DLD1 (cell line): ENCODE results near the gene CAMTA1.

ENCODE experiments used
- in situ Hi-C: cut with HindIII; loops from 2 replicates; pipeline ENCODE4 v1.10.0; 2017; ENCODE audit warnings: low sequenced_read_pairs

Gene CAMTA1

DNA sequence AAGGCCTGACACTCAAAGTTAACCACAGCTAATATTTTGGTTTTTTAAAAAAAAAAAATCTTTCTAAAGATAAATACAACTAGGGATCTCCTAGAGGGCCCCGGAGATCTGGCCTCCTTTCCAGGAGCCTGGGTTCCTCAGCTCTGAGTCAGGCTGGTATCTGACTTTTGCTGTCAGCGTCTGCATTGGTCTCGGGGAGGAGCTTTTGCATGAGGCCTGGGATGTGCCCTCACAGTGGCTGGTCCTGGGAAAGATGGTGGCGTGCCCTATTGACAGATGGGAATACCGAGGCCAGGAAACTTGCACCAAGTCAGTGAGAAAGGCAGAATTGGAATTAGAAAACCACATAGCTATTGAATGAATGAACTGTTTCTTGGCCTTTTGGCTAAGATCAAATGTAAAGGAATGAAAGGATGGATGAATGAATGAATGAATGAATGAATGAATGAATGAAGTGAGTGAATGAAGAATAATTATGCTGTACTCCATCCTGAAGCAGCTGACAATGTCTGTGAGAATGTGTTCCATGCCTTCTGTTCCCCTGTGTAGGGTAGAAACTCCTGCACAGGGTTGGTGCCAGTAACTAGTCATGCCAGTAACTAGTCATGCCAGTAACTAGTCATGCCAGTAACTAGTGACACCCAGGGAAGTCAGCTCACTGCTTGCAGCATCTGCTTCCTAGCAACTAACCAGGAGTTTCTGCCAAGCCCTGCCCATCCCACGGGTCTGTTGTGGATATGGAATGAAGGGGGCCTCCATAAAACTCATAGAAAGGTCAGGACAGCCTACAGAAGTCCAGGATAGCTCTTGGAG is 743.3 kb downstream of the CAMTA1 start:
- in situ Hi-C loops: no loop called here

DNA sequence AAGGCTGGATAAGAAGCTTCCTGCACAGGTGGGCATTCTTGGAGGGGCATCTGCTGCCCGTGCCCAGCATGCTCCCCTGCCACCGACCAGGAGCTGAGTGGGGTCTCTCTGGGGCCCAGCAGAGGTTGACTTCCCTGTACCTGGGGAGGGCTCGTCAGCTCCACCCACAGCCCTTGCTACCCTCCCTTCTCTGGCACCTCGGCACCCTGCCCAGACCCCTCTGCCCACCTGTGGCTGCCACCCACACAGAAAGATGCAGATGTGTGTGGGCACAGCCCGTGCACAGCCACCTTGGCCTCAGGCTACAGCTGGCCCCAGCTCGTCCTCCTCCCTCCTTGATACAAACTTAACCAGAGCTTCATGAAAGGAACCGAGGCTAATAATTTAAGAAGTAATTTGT is 744.7 kb downstream of the CAMTA1 start:
- in situ Hi-C loops: no loop called here

DNA sequence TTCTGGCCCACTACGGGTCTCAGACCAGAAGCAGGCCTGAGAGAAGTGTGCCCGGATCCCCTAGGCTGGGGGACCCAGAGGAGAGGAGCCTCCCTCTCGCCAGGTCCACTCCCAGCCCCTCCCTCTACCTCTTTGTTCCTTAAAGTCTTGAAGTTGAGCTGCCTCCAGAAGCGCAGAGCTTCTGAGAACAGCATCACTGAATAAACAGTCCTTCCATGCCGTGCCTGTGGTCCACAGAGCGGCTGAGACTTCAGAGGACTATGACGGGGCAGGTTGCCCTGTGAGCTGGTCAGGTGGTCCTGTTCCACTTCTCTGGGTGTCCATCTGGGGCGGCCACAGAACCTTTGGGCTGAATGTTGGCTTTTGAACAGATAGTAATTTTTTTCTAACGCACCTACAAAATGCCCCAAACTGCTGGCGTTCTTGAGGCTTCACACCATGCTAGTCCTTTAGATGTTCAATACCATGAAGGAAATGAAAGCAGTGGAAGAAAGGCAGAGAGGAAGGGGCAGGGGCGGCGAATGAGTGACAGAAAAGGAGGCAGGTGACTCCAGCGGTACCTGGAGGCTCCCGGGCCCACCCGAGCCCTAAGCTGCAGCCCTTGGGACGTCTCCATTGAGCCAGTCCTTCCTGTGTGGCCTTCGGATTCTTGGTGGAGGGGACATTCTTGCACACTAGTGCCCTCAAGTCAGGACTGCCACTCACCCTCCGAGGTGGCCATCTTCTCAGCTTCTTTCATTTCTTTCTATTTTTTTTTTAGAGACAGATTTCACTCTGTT is 746.5 kb downstream of the CAMTA1 start:
- in situ Hi-C loops: no loop called here

DNA sequence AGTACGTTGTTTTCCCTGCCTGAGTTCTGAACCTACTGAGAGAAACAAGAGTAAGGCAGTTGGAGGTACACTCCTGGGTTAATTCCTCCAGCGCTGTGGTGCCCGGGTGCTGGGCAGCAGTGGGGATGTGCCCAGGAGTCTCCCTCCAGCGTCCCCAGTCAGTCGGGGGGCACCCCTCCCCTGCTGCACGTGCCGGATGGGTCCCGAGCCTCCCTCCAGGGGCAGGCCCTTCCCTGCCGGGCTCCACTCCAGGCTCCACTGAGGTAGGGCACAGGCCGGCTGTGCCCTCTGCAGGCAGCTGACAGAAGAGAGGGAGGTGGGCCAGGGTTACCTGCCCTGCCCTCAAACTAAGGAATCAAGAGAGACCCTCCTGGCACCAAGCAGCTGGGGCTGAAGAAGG is 747.8 kb downstream of the CAMTA1 start:
- in situ Hi-C loops: no loop called here

DNA sequence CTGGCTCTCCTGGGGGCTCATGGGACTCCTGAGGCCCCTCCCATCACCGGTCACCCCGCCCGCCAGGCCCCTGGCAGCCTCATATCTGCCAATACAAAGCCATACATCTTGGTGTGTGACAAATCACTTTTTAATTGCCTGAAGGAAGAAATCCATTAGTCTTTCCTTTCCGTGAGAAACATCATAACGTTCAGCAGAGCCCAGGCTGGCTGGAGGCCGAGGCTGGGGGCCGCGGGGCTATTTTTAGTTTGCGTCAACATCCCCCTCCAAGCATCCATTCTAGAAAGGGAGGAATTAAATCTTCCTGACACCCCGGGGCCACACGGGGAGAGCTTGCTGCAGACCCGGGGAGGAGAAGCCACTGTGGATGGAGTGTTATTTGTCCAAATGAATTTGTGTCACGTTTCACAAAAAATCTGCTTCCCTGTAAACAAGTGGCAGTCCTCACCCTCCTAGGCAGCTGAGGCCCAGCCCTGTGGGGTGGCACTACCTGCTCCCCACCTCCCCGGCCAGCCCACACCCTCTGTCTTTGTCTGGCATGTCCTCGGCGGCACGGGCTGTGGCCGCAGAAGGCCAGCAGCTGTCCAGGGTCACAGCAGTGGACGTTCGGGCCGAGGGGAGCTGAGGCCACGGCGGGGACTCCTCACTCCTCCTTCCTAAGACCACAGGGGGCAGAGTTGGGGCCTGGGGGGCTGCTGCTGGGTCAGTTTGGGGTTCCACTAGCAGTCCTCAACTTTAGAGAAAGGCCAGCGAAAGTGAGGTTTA is 749.0 kb downstream of the CAMTA1 start:
- in situ Hi-C loops: no loop called here

DNA sequence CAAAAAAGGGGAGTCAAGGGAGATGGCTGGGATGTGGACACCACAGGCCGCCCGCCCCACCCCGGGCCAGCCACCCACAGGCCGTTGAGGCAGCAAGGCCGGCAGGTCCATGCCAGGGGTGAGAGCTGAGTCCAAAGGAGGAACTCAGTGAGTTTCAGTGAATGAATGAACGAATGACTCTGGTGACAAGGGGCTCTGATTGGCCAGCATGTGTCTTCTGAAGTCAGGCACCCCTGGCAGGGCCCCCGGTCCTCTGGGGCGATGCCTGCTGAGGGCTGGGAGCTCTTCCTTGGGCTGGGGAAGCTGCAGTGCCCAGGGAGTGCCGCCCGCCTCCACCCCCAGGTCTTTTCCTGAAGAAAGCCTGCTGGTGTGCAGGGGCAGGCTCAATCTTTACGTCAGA is 749.8 kb downstream of the CAMTA1 start:
- in situ Hi-C loops: no loop called here

DNA sequence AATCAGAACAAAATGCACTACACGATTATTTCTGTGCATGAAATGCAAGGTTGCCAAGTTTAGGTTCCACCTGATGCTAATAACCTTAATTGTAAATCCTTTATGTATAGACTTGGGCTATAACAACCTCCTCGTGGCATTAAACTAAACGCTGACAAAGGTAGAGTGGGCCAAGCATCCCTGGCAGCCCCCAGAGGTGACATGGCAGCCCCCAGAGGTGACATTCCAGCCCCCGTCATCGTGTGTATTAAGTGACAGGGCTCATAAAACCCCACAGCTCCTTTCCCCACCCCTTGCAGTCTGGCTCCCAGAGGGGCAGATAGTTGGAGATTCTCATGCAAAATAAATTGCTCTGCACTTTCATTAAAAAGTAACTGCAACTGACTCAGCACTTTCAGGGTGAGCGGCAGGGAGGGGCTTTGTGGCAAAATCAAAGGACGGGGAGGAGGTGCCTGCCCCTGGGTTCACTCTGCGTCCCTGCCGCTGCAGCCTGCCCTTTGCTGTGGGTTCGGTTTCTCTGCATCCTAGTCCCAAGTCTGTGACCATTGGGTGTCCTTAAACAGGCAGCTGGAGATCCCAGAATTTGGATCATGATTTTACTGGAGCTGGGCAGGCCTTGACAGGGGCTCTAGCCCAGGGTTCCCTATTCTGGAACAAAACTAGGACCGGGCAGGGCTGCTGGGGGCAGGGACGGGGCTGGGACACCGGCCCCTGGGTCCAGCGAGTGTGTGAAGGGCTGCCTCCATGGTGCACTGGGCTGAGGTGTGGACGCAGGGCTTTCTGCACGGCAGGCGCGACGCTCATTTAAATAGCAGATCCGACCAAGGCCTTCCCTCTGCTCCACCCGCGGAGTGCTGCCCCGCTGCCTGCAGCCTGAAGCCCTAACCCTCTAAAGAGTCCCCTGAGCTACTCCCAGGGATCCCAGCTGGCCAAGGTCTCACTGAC is 751.0 kb downstream of the CAMTA1 start:
- in situ Hi-C loops: no loop called here

DNA sequence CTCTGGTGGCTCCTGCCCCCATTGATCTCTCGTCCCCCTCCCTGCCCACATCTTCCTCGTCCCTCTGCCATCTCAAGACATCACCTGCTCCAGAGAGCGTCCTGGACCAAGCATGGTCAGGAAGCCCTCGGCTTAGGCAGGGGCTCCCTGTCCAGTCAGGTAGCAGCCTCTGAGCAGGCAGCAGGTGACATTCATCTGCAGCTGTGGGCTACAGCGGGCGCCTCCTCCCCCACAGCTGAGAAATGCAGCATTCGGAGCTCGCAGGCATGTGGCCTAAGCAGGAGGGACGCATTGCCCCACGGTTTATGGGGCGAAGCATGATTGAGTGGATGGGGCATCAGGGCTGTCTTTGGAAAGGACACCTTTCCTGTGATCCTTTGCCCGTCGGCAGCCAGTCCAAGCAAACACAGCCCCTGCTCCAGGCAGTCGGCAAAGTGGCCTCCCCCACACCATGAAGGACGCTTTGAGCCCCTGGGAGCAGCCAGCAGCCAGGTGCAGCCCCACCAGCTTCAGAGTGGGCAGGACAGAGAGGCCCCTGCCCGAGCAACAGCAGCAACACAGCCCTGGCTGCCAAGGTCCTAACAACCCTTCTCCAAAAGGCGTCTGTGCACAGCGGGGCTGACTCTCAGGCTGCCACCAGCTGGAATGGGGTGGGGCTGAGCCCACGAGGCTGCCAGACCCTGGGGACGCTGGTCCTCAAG is 751.8 kb downstream of the CAMTA1 start:
- in situ Hi-C loops: no loop called here

DNA sequence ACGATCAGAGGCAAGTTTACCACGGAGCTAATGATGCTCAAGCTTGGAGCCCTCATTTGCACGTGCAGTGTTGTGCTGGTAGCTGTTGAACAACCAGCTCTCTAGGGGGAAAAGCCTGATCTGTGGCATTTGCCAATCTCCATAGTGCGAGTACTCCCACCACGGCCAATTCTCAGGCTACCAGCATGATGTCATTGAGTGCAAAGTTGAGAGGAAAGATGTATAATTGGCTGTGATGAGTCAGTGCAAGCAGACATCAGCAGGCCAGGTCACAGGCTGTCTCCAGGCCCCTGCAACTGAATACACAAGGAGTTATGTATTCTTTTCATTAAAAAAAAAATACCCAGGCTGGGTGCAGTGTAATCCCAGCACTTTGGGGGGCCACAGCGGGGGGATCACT is 752.8 kb downstream of the CAMTA1 start:
- in situ Hi-C loops: no loop called here

DNA sequence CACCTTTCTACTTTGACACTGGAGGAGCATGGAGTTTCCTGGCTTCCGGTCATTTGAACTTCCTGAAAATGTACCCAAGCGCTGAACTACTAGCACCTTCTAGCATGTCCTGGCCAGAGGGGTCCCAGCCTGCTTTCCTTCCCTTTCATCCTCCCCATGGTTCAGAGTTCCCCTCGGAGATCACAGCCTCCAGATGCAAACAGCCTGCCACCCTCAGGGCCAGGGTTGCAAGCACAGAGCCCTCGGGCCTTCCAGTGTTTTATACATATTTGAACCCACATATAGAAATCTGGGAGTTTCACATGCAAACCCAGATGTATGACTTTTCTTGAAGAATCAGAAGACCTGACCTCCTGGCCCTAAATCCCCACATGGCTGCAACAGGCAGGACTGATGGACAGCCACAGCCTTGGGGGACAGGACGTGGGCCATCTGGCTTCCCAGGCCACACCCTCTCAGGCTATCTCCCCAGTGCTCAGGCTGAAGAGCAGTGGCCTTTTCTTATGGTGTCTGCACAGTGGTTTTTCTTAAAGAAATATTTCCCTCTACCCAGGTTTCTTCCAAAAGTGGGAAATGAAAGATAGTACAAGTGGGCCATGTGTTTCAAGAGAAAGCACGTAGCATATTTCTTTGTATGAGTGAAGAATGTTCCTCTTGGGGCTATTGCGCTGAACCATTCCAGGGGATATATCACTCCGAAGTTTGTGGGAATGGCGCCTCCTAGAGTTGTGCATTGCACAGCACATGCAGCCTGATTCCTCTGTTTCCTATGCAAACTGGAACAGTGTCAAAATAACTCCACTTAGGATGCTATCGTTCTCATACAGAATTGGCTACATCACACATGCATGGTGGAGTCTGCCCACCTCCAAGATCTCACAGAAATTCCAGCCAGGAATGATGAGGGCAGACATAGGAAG is 753.9 kb downstream of the CAMTA1 start:
- in situ Hi-C loops: no loop called here

DNA sequence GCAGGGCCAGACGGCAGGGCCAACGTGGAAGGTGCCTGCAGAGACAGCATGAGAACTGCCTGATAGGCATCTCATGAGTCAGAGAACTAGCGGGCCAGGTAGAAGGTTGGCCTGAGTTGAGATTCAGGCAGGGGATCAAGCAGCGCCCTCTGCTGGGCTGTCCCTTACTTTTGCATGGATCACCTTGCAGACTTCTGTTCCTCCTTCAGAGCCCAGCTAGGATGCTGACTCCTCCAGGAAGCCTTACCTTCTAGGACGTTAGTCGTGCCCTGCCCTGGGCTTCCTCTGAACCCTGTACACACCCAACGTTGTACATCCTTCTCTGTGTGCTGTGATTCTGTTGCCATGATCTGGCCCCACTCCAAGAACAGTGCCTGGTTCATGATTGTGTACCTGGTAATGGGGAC is 754.5 kb downstream of the CAMTA1 start:
- in situ Hi-C loops: no loop called here

DNA sequence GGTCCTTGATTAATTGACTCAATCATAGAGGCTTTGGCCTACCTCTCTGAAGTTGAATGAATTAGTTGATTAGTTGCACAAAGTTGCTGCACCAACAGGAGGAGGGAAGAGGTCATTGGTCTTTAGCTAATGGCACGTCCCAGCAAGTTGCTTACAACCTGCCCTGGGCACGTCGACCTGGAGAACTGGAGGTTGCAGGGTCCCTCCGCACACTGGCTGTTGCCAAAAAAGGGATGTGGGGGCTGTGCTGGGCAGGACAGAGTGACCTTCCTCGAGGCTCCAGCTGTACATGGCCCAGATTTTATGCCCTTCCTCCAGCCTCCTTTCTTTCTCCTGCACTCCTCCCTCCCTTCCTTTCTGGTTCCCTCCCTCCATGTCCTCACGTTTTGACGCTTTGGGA is 755.6 kb downstream of the CAMTA1 start:
- in situ Hi-C loops: no loop called here

DNA sequence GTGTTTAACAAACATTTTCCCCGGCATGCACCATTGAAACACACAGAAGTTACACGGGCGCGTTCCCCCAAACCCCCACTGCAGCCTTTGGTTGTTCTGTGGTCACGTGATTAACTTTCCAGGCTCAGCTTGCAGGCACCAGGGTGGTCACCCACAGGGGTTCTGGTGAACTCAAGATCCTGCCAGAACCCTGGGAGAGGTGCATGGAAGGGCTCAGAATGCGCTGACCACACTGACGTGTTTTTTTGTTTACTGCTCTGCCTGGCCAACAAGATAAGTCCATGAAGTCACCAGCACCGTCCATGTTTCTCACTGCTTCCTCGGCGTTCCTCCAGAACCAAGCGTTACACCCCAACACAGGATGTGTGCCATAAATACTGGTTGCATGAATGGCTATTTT is 756.4 kb downstream of the CAMTA1 start:
- in situ Hi-C loops: no loop called here

DNA sequence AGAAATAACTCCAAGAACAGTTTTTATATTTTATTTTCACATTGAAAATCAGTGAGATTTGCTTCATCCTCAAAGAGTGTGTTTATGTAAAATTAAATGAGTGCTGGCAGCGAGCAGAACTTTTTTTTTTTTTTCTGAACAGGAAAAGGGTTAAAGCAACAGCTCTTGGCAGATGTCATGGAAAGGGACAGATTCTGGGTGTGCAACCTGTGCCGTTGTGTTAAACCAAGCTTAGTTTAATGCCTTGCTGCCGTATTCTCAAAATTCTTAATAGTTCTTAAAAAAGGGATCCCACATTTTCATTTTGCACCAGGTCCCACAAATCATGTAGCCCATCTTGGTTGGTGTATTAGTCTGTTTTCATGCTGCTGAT is 758.5 kb downstream of the CAMTA1 start:
- in situ Hi-C loops: no loop called here

DNA sequence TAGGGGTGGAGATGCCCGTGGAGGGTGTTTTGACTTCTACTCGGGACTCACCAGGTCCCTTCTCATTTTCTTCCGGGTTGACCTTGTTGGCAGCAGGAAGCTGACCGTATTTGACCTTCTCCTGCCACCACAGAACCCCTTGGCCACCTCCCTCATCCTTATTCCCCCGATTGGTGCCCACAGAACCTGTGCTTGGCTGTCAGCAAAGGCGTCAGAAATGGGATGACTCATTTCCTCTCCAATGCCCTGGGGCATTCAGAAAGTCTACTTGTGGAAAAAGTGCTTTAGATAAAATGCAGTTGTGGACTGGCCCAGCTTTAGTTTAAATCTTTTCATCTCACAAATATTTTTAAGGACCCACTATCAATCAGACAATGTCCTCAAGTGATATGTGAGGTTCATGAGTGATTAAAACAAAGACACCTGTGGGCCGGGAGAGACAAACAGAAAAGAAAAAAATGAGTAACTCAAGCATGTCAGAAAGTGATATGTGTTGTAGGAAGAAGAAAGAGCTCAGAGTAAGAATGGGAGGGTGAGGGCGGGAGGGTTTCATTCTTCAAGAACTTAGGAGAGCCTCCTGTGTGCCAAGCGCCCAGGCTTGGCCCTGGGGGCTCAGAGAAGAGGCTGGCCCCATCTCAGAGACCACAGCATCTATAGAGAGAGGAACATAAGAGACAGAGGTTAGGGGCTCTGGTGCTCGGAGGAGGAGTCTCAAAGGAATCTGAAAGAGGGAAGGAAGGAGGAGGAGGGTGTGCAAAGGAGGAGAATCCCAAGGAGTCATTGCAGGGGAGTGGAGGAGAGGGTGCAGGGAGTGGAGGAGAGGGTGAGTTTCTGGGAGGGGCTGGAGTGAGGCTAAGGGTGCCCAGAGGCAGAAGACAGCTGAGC is 764.3 kb downstream of the CAMTA1 start:
- in situ Hi-C loops: no loop called here

DNA sequence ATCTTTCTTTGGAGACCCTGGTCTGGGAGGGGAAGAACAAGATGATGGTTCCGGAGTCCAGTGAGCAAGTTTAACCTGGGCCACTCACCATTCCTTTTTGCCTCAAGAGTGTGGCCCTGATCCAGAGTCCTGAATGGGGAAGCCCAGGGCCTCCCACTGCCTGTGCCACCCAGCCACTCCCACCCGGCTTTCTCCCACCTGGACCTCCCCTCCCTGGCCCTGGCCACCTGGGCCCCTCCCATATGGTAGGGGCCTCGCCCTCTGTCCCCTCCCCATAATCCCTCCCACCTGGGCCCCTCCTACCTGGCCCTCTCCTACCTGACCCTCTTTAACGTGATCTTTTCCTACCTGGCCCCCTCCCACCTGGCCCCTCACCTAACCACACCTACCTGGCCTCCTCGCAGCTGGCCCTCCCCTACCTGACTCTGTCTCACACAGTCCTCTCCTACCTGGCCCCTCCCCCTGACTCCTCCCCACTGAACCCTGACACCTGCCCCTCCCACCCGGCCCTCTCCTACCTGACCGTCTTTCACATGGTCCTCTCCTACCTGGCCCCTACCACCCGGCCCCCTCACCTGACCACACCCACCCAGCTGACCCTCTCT is 765.1 kb downstream of the CAMTA1 start:
- in situ Hi-C loops: no loop called here

DNA sequence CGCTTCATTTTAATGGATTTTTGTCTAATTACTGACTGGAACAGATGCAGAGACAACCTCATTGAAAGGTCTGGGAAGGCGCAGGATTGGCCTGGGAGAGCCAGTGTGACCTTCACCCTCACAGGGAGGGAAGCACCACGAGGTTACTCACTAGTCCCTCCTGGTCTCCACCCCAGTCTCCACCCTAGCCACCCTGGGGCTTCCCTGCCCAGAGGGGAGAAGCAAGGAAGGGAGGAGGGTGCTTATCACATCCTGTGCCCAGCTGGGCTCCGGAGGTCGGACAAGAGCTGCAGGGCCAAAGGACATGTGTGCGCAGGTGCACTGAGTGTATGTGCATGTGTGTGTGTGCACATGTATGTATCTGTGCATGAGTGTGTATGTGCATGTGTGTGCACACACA is 765.7 kb downstream of the CAMTA1 start:
- in situ Hi-C loops: no loop called here

DNA sequence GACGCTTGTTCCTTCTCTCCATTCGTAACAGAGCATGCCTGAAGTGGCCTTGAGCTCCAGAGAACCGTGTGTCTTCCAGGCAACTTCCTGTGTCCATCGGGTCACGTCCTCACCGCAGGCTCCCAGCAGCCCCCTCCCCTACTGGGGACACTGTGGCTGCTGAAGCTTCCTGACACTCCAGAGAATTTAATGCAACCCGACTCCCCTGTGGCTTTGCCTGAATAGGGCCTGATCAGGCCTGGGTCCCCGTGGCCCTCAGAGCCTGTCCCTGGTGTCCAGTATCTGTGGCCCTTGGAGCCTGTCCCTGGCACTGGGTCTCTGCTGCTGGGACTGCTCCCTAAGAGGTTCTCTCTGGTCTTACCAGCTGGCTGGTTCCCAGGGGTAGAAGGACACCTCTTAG is 766.2 kb downstream of the CAMTA1 start:
- in situ Hi-C loops: no loop called here
